Heart left ventricle (tissue), 16 donors: ENCODE measurements around the gene LARP4B. TPM values are rescaled to one million over a fixed set of nuclear protein-coding genes. Genes with fewer than 3 reads are reported as not detected.

Experiments used
- ATAC-seq, 4 donors: fragments of 200-7000 bp; cut with Tn5 transposase; one replicate each; pipeline ENCODE4 v1.9.1; 2020 to 2022; ENCODE audit warnings: moderate library complexity in 4 of 4, mild to moderate bottlenecking in 3 of 4, moderate number of reproducible peaks in 1 of 4
- DNase-seq, 5 donors: peaks; one replicate each; pipeline ENCODE4 v3.0.0-alpha.2; 2020
- H3K27ac ChIP-seq, 12 donors: fragments of 200-600 bp; sonication (generic) in 4 of 12; one replicate each; pipeline versions ENCODE4 v1.5.0 to v1.8.0; 2016 to 2022; ENCODE audit warnings: mild to moderate bottlenecking in 2 of 12
- H3K27me3 ChIP-seq, 9 donors: fragments of 200-600 bp; sonication (generic) in 2 of 9; one replicate each; pipeline versions ENCODE4 v1.5.1 to v1.8.0; 2016 to 2022; ENCODE audit warnings: mild to moderate bottlenecking in 3 of 9
- H3K36me3 ChIP-seq, 9 donors: fragments of 200-600 bp; sonication (generic) in 2 of 9; one replicate each; pipeline versions ENCODE4 v1.5.0 to v1.8.0; 2018 to 2022; ENCODE audit warnings: mild to moderate bottlenecking in 2 of 9
- H3K4me1 ChIP-seq, 12 donors: fragments of 200-600 bp; sonication (generic) in 4 of 12; one replicate each; pipeline versions ENCODE4 v1.5.0 to v1.8.0; 2016 to 2022; ENCODE audit warnings: mild to moderate bottlenecking in 3 of 12
- H3K4me3 ChIP-seq, 12 donors: fragments of 200-600 bp; sonication (generic) in 4 of 12; one replicate each; pipeline versions ENCODE4 v1.5.0 to v1.8.0; 2017 to 2022; ENCODE audit warnings: mild to moderate bottlenecking in 9 of 12, moderate library complexity in 4 of 12
- H3K9me3 ChIP-seq, 12 donors: fragments of 200-600 bp; sonication (generic) in 4 of 12; one replicate each; pipeline versions ENCODE4 v1.5.0 to v1.8.0; 2016 to 2022; ENCODE audit warnings: mild to moderate bottlenecking in 1 of 12
- POLR2A ChIP-seq, 2 donors: fragments of 450-650 bp; IDR thresholded peaks; one replicate each; pipeline ENCODE4 v1.6.1; 2017; ENCODE audit warnings: antibody characterized with exemption in 2 of 2, mild to moderate bottlenecking in 2 of 2, moderate library complexity in 2 of 2
- WGBS, 4 donors: extraction: QIAGEN DNeasy Blood & Tissue Kit in 2 of 4; methylation state at CpG; one replicate each; pipeline versions ENCODE4 v1.1.5 to v1.1.7; 2013 to 2018; 5-methylcytosine and 5-hydroxymethylcytosine counted together
- intact Hi-C, 10 donors: fragments of 100-400 bp; cut with DNase I; formaldehyde crosslinking; loops; one replicate each; pipeline versions ENCODE4 v1.11.1 to v1.14.2; 2022
- polyA plus RNA-seq, 2 donors: library from polyadenylated mRNA; stranded (reverse); fragments of 200-250 nt; gene quantifications; one replicate each; pipeline ENCODE4 v1.2.3, GENCODE V29; 2013
- total RNA-seq, 9 donors: library from RNA; depleted of rRNA in 2 of 9; stranded (reverse); fragments of >200 nt in 2 of 9; fragmentation: NEBNext Ultra II Directional in 3 of 9; extraction: Animal tissue kit (Norgen Biotek cat#: 25700) in 3 of 9; gene quantifications; one replicate each; pipeline versions ENCODE4 v1.1.0 to v1.2.4, GENCODE V29; 2016 to 2023
- TF ChIP-seq, protein P1 (sequence below), 12 donors: fragments of 200-600 bp; sonication (generic) in 4 of 12; IDR thresholded peaks; one replicate each; pipeline versions ENCODE4 v1.5.0 to v1.8.0; 2018 to 2022; ENCODE audit warnings: antibody characterized with exemption in 12 of 12, mild to moderate bottlenecking in 5 of 12
- donor health status: ischemic (EF 13 %, LVEDD 7.1; RV severe dilation, severe dysfunction).
- donor health status: healthy with polysubstance abuse.
- donor health status: DM: no; HTN: yes; CAD: no.
- donor health status: DM: no; HTN: no; CAD: no.
- donor health status: ischemic (EF 25% LVEDD 6.9; RV normal size, moderate dysfunction).
- donor health status: ischemic (EF 25% LVEDD 5.7; RV mildly dilated, moderate dysfunction).
- donor health status: healthy.
- donor health status: DM: yes; HTN: yes; CAD: no.
- donor health status: ischemic (EF 35%, LVEDD 5.7; RV mildly dilated, moderate dysfunction).
- donor health status: nonischemic (EF 11% LVEDD 7.7; RV severe dilation, severe dysfunction).
- donor health status: DM: yes; HTN: yes; CAD: no.
- donor health status: PGD.
- donor health status: ischemic (EF 29% LVEDD 5.4; RV normal size, mild dysfunction).
- donor health status: nonischemic (EF 23%, LVEDD 6.1; RV moderate dilation, normal function).

Gene LARP4B
- total and polyA plus RNA-seq, 11 donors, result 20.1 to 81.1 (median 63.0) TPM

DNA sequence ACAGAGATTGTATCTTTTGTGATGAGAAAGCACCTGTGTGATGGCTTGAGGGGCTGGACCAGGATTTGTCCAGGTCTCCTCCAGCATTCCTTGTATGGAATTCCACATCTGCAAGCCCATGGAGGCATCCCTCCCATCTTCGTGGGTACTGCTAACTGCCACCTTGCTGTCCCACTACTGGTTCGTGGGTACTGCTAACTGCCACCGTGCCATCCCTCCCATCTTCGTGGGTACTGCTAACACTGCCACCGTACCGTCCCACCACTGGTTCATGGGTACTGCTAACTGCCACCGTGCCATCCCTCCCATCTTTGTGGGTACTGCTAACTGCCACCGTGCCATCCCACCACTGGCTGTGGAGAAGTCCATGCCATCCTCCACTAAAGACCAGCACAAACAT is 111.7 kb downstream of the LARP4B start:
- no peak for TF ChIP-seq POLR2A (IDR thresholded peaks at IDR 0.05)
- TF ChIP-seq, protein P1, sequence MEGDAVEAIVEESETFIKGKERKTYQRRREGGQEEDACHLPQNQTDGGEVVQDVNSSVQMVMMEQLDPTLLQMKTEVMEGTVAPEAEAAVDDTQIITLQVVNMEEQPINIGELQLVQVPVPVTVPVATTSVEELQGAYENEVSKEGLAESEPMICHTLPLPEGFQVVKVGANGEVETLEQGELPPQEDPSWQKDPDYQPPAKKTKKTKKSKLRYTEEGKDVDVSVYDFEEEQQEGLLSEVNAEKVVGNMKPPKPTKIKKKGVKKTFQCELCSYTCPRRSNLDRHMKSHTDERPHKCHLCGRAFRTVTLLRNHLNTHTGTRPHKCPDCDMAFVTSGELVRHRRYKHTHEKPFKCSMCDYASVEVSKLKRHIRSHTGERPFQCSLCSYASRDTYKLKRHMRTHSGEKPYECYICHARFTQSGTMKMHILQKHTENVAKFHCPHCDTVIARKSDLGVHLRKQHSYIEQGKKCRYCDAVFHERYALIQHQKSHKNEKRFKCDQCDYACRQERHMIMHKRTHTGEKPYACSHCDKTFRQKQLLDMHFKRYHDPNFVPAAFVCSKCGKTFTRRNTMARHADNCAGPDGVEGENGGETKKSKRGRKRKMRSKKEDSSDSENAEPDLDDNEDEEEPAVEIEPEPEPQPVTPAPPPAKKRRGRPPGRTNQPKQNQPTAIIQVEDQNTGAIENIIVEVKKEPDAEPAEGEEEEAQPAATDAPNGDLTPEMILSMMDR (IDR thresholded peaks at IDR 0.05), result no peak
- Histone ChIP-seq H3K4me1 (peaks cover 0 to 34% (median 30%) of the 10 kb centered on the region in 12 donors), H3K36me3 (peaks cover 0 to 99% (median 96%) of the 10 kb centered on the region in 9 donors), H3K9me3 (no peaks in the 10 kb centered on the region), H3K27me3 (no peaks in the 10 kb centered on the region), H3K4me3 (no peak overlapping the region), H3K27ac (no peak overlapping the region)
- 93 to 99% (median 96%) methylated on average over 8 of the region's 8 CpGs for WGBS, 4 donors
- DNase-seq, result no peak
- no peak for ATAC-seq
- intact Hi-C loops, result loop anchor here in 3 of 10 donors (5.0 to 10.0 kb wide), 3 partner anchors 45 to 112 kb away; partner anchors contain the start of gene LARP4B (in 1 of the 3)

GRCh38 chr10:819326-819725 is 112.2 kb downstream of the LARP4B start:
- 59 to 70% (median 66%) methylated on average over 9 of the region's 9 CpGs for WGBS, 4 donors
- peak overlapping the region in 8 of 12 donors; percentile 3 to 55 (median 34) for H3K27ac ChIP-seq

GRCh38 chr10:818526-819220 is 112.8 kb downstream of the LARP4B start:
- Histone ChIP-seq H3K27ac (peak overlapping the region in 11 of 12 donors; percentile 3 to 57 (median 34)), H3K4me1 (peaks cover 0 to 34% (median 30%) of the 10 kb centered on the region in 12 donors), H3K9me3 (no peaks in the 10 kb centered on the region), H3K4me3 (no peak overlapping the region), H3K36me3 (peaks cover 0 to 99% (median 96%) of the 10 kb centered on the region in 9 donors), H3K27me3 (no peaks in the 10 kb centered on the region)
- TF ChIP-seq, protein P1 (IDR thresholded peaks at IDR 0.05), result no peak
- no peak for TF ChIP-seq POLR2A (IDR thresholded peaks at IDR 0.05)
- DNase-seq (no peak), ATAC-seq (peak; percentile 12 to 61 (median 36))
- 57 to 62% (median 58%) methylated on average over 9 of the region's 9 CpGs for WGBS, 4 donors
- intact Hi-C loops, result loop anchor here in 3 of 10 donors (5.0 to 10.0 kb wide), 3 partner anchors 46 to 114 kb away; partner anchors contain the start of gene LARP4B (in 1 of the 3)

More at GRCh38 chr10:819326-819725, 112.2 kb downstream of the LARP4B start:
- TF ChIP-seq, protein P1 (IDR thresholded peaks at IDR 0.05), result no peak
- no peak for TF ChIP-seq POLR2A (IDR thresholded peaks at IDR 0.05)
- ATAC-seq (peak in 1 of 4 donors; percentile 40), DNase-seq (no peak)
- intact Hi-C loops, result loop anchor here in 3 of 10 donors (5.0 to 10.0 kb wide), 3 partner anchors 45 to 113 kb away; partner anchors contain the start of gene LARP4B (in 1 of the 3)
- Histone ChIP-seq H3K4me1 (peaks cover 0 to 34% (median 30%) of the 10 kb centered on the region in 12 donors), H3K27me3 (no peaks in the 10 kb centered on the region), H3K36me3 (peaks cover 0 to 99% (median 96%) of the 10 kb centered on the region in 9 donors), H3K9me3 (no peaks in the 10 kb centered on the region), H3K4me3 (no peak overlapping the region)

- peaks cover 0 to 99% (median 96%) of the 10 kb centered on the region in 9 donors for H3K36me3 ChIP-seq
- ATAC-seq, result peak in 2 of 4 donors; percentile 11 to 26
- intact Hi-C loops, result loop anchor here in 3 of 10 donors (5.0 to 10.0 kb wide), 3 partner anchors 47 to 114 kb away; partner anchors contain the start of gene LARP4B (in 1 of the 3)
These were observed 113.5 kb downstream of the LARP4B start for GRCh38 chr10:818010-818409.

More at GRCh38 chr10:818010-818409, 113.5 kb downstream of the LARP4B start:
- Histone ChIP-seq H3K27ac (peak overlapping the region in 10 of 12 donors; percentile 3 to 55 (median 33)), H3K27me3 (no peaks in the 10 kb centered on the region), H3K4me1 (peaks cover 0 to 34% (median 30%) of the 10 kb centered on the region in 12 donors), H3K4me3 (no peak overlapping the region), H3K9me3 (no peaks in the 10 kb centered on the region)
- DNase-seq, result no peak
- 60 to 73% (median 67%) methylated on average over 2 of the region's 2 CpGs for WGBS, 4 donors
- TF ChIP-seq, protein P1 (IDR thresholded peaks at IDR 0.05), result no peak
- no peak for TF ChIP-seq POLR2A (IDR thresholded peaks at IDR 0.05)
